Skin epidermis (tissue), 12 donors: ENCODE data around the gene TMEM141.
A peak's percentile ranks its signal among the peaks of the same experiment; 100 is the strongest.

ENCODE experiments used
- H3K27ac ChIP-seq, 21 experiments: fragments of 200-600 bp; sonication (generic) in 11 of 21; one replicate each; pipeline ENCODE4 v1.5.0; 2020; ENCODE audit warnings: mild to moderate bottlenecking in 3 of 21, inconsistent platforms in 2 of 21, moderate library complexity in 2 of 21
- H3K4me3 ChIP-seq, 7 experiments: fragments of 200-600 bp; sonication (generic) in 2 of 7; one replicate each; pipeline ENCODE4 v1.5.0; 2020; ENCODE audit warnings: inconsistent platforms in 2 of 7, mild to moderate bottlenecking in 2 of 7, moderate library complexity in 1 of 7

TMEM141 gene

GRCh38 chr9:136790640-136791515, at the start of gene TMEM141:
Gene TMEM141, plus strand, starts transcription at chr9:136791344. Its CDS starts 27 bp downstream, at chr9:136791371.
- H3K4me3 ChIP-seq: peak within 1 kb of the TSS; percentile 50 to 74 (median 60)
- H3K27ac ChIP-seq: peak within 1 kb of the TSS; percentile 77 to 99 (median 96)

GRCh38 chr9:136741883-136742571, 49.1 kb upstream of the TMEM141 start:
- Histone ChIP-seq H3K27ac (peak overlapping the region in 1 of 21 experiments; percentile 54), H3K4me3 (no peak overlapping the region)

- H3K27ac ChIP-seq: peak within 1 kb of the TSS in 1 of 21 experiments; percentile 54
- H3K4me3 ChIP-seq: no peak within 1 kb of the TSS
These were observed 48.4 kb upstream of the TMEM141 start, which contains the start of gene LCN10 for GRCh38 chr9:136742591-136743391. Gene LCN10, minus strand, starts transcription at chr9:136742940. Its CDS starts 37 bp downstream, at chr9:136742903.

- Histone ChIP-seq H3K4me3 (no peak overlapping the region), H3K27ac (no peak overlapping the region)
These were observed 47.4 kb upstream of the TMEM141 start for GRCh38 chr9:136743639-136744211.

- H3K27ac ChIP-seq: no peak overlapping the region
- no peak overlapping the region for H3K4me3 ChIP-seq
These were observed 46.4 kb upstream of the TMEM141 start for GRCh38 chr9:136744773-136745172.

- H3K4me3 ChIP-seq: no peak overlapping the region
These were observed 45.6 kb upstream of the TMEM141 start for GRCh38 chr9:136745389-136746154.

GRCh38 chr9:136746155-136746490, 45.0 kb upstream of the TMEM141 start:
- H3K4me3 ChIP-seq: no peak overlapping the region
- no peak overlapping the region for H3K27ac ChIP-seq

More at GRCh38 chr9:136745389-136746154, 45.6 kb upstream of the TMEM141 start:
- peak overlapping the region in 1 of 21 experiments; percentile 10 for H3K27ac ChIP-seq

- Histone ChIP-seq H3K27ac (no peak overlapping the region), H3K4me3 (no peak overlapping the region)
These were observed 44.5 kb upstream of the TMEM141 start for GRCh38 chr9:136746621-136747020.

GRCh38 chr9:136747161-136748060, 43.7 kb upstream of the TMEM141 start:
- no peak overlapping the region for H3K4me3 ChIP-seq
- no peak overlapping the region for H3K27ac ChIP-seq

- H3K4me3 ChIP-seq: no peak within 1 kb of the TSS
These were observed 42.9 kb upstream of the TMEM141 start, which contains the start of gene LCN6 for GRCh38 chr9:136748201-136748600. Gene LCN6, minus strand, starts transcription at chr9:136748525. Its CDS starts 42 bp downstream, at chr9:136748483.

GRCh38 chr9:136748666-136749611, 42.2 kb upstream of the TMEM141 start:
- H3K27ac ChIP-seq: peak overlapping the region in 3 of 21 experiments; percentile 7 to 29 (median 23)

More at GRCh38 chr9:136748201-136748600, 42.9 kb upstream of the TMEM141 start, which contains the start of gene LCN6:
- H3K27ac ChIP-seq: peak within 1 kb of the TSS in 3 of 21 experiments; percentile 7 to 29 (median 23)

GRCh38 chr9:136750526-136750925, 40.6 kb upstream of the TMEM141 start:
- no peak overlapping the region for H3K27ac ChIP-seq

More at GRCh38 chr9:136748666-136749611, 42.2 kb upstream of the TMEM141 start:
- H3K4me3 ChIP-seq: no peak overlapping the region

GRCh38 chr9:136751244-136751643, 39.9 kb upstream of the TMEM141 start:
- Histone ChIP-seq H3K4me3 (no peak overlapping the region), H3K27ac (no peak overlapping the region)

More at GRCh38 chr9:136750526-136750925, 40.6 kb upstream of the TMEM141 start:
- H3K4me3 ChIP-seq: no peak overlapping the region

GRCh38 chr9:136751814-136752213, 39.3 kb upstream of the TMEM141 start:
- no peak overlapping the region for H3K4me3 ChIP-seq
- H3K27ac ChIP-seq: no peak overlapping the region

GRCh38 chr9:136753371-136754058, 37.6 kb upstream of the TMEM141 start:
- Histone ChIP-seq H3K4me3 (no peak overlapping the region), H3K27ac (no peak overlapping the region)

GRCh38 chr9:136754059-136754572, 37.0 kb upstream of the TMEM141 start:
- Histone ChIP-seq H3K4me3 (no peak overlapping the region), H3K27ac (no peak overlapping the region)
